HFF-Myc (cell line): Measurements from ENCODE around the gene MACROH2A1.

Experiments used
- DNase-seq: peaks from one replicate; pipeline ENCODE4 v3.0.0-alpha.2; 2011; ENCODE audit warnings: low read depth; ENCODE audit errors: extremely low read depth
- H3K4me3 ChIP-seq: replicated peaks from 2 replicates; pipeline ENCODE4 v1.5.1; 2011; ENCODE audit warnings: low read depth, mild to moderate bottlenecking, control low read depth, low read length
- CTCF ChIP-seq: IDR thresholded peaks from 2 replicates; pipeline ENCODE4 v1.5.1; 2012; ENCODE audit warnings: mild to moderate bottlenecking, low read depth, low read length, control low read depth; ENCODE audit errors: missing control alignments

MACROH2A1 gene

GRCh38 chr5:135335031-135335828 is 63.8 kb downstream of the MACROH2A1 start:
- DNase-seq: no peak
- H3K4me3 ChIP-seq: no peak overlapping the region
- no peak for TF ChIP-seq CTCF

GRCh38 chr5:135333732-135334515 is 65.1 kb downstream of the MACROH2A1 start:
- no peak for TF ChIP-seq CTCF
- no peak overlapping the region for H3K4me3 ChIP-seq
- no peak for DNase-seq

- peak; percentile 46 for TF ChIP-seq CTCF
- H3K4me3 ChIP-seq: no peak overlapping the region
- peak; percentile 58 for DNase-seq
These were observed 66.4 kb downstream of the MACROH2A1 start for GRCh38 chr5:135332519-135333150.

GRCh38 chr5:135331612-135332011 is 67.4 kb downstream of the MACROH2A1 start:
- no peak for TF ChIP-seq CTCF
- no peak overlapping the region for H3K4me3 ChIP-seq
- DNase-seq: no peak

GRCh38 chr5:135330798-135331096 is 68.3 kb downstream of the MACROH2A1 start:
- no peak overlapping the region for H3K4me3 ChIP-seq
- no peak for DNase-seq
- TF ChIP-seq CTCF: no peak

- no peak for DNase-seq
- TF ChIP-seq CTCF: no peak
- no peak overlapping the region for H3K4me3 ChIP-seq
These were observed 68.9 kb downstream of the MACROH2A1 start for GRCh38 chr5:135329913-135330797.
